Fibroblast of villous mesenchyme (primary cell): Measurements from ENCODE around the gene RNF222. TPM values are rescaled to one million over a fixed set of nuclear protein-coding genes. Genes with fewer than 3 reads are reported as not detected.

ENCODE experiments used
- DNase-seq: peaks from one replicate; pipeline ENCODE4 v3.0.0-alpha.2; 2010; ENCODE audit warnings: low read depth
- H3K4me3 ChIP-seq: 2 replicates; pipeline ENCODE4 v1.5.1; 2011; ENCODE audit warnings: low read depth, mild to moderate bottlenecking, low read length
- total RNA-seq: library from RNA; depleted of rRNA; stranded (reverse); fragments of >200 nt; gene quantifications from 2 replicates; pipeline ENCODE4 v1.2.3, GENCODE V29; 2012
- TF ChIP-seq, protein P1 (sequence below): IDR thresholded peaks from 2 replicates; pipeline ENCODE4 v1.5.1; 2012; ENCODE audit warnings: low read depth, mild to moderate bottlenecking, low read length; ENCODE audit not compliant: insufficient read depth

The RNF222 gene
- total RNA-seq, 1 donor: not detected

DNA sequence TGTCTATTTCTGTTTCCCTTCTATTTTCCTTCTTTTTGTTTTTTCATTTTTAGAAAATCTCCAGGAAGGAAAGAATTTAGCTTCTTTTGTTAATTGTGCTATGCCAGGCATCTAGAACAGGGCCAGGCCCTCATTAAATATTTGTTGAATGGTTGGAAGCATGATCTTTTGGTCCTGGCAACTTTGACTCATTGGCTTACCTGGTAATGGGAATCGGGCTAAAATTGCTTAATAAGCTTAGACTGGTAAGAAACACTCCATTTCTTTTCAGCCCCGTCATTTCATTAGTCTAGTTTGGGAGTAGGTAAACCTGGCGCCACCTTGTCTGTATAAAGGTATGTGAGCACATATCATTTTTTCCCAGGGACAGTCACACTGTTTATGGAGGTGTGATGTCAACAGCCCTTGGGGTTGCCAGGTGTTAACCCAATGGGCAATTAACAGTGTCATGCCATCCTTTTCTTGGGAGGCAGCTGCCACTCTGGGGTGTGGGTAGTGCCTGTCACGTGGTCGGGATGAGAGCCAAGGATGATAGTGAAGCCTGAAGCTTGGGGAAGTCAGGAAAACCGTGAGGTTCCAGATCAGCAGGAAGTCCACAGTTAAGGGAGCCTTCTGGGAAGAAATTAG, 28.6 kb upstream of the RNF222 start:
- DNase-seq: no peak
- TF ChIP-seq, protein P1, sequence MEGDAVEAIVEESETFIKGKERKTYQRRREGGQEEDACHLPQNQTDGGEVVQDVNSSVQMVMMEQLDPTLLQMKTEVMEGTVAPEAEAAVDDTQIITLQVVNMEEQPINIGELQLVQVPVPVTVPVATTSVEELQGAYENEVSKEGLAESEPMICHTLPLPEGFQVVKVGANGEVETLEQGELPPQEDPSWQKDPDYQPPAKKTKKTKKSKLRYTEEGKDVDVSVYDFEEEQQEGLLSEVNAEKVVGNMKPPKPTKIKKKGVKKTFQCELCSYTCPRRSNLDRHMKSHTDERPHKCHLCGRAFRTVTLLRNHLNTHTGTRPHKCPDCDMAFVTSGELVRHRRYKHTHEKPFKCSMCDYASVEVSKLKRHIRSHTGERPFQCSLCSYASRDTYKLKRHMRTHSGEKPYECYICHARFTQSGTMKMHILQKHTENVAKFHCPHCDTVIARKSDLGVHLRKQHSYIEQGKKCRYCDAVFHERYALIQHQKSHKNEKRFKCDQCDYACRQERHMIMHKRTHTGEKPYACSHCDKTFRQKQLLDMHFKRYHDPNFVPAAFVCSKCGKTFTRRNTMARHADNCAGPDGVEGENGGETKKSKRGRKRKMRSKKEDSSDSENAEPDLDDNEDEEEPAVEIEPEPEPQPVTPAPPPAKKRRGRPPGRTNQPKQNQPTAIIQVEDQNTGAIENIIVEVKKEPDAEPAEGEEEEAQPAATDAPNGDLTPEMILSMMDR: no peak
- H3K4me3 ChIP-seq: no peak overlapping the region

DNA sequence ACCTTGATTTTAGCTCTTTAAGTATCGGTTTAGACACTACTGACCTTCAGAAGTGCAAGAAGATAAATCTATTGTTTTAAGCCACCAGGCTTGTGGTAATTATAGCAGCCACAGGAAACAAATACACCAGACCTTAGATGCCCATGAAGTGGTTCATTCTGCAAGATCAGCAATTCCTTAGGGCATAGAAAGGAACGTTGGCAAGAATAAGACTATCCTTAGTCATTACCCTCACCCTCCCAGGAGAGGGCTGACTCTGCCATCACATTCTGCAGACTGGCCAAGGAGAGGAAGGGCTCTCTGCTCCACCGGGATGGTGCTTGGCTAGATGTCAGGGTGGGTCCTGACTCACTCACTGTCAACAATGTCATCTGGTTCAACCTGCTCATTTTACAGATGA, 23.9 kb upstream of the RNF222 start:
- H3K4me3 ChIP-seq: no peak overlapping the region
- TF ChIP-seq, protein P1: no peak
- DNase-seq: no peak

DNA sequence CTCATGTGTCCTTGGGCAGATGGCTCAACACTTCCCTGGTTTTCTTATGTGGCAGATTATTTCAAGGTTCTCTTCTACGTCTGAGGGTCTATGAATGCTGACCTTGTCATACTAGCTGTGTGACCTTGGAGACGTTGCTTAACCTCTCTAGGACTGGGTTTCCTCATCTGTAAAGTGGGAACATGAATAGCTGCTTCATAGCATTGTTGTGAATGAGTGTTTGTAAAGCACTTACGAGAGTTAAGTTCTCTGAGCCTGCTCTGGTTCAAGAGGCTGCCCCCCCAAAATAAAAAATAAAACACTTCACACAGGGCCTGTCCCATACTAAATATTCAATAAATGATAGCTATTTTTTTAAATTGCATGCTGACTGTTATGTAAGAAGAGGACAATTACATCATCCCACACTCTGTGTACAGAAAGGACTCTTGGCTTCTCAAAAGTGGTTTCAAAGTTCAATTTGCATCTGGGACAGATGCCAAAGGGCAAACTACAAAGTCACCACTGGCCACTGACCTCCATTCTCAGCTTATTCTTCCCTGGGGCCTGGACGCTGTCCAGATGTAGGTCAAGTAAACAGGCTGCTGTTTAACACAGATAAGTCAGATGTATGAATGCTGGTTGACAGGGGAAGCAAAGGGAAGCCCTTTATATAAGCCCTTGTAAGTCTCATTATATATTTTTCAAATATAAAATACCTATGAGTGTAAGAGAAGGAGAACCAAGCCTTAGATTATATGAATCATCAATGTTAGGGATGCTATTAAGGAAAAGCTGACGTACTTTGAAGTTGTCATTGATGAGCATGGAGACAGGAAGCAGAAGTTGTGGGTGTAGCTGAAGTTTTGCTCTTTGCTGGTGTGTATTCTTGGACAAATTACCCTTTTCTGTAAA, 22.7 kb upstream of the RNF222 start:
- TF ChIP-seq, protein P1: no peak
- H3K4me3 ChIP-seq: no peak overlapping the region
- DNase-seq: peak; percentile 79

DNA sequence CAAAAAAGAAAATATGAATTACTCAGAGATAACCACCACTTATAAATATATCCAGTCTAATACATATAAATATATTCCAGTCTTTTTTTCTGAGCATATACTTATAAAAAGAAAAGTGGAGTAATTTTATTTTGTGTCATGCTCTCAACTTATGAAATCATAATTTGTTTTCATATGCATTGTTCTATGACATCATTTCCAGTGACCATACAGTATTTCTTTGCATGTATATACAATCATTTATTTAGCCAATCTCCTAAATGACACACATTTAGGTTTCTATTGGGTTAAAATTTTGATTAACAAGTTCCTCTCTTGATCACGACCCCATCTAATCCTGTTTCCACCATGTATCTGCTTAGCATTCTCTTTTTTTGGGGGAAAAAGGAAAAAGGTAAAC, 21.7 kb upstream of the RNF222 start:
- no peak for DNase-seq
- no peak overlapping the region for H3K4me3 ChIP-seq
- TF ChIP-seq, protein P1: no peak

DNA sequence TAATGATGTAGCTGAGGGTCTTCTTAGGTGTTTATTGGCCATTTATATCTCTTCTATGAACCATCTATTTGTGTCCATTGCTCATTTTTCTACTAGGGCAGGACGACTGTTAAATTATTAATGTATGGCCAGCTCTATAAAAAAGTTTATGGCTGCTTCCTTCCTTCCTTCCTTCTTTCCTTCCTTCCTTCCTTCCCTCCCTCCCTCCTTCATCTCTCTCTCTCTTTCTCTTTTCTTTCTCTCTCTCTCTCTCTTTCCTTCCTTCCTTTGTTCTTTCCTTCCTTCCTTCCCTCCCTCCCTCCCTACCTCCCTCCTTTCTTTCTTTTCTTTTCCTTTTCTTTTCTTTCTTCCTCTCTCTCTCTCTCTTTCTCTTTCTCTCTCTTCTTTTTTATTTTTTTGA, 20.8 kb upstream of the RNF222 start:
- no peak overlapping the region for H3K4me3 ChIP-seq
- no peak for DNase-seq
- TF ChIP-seq, protein P1: no peak

DNA sequence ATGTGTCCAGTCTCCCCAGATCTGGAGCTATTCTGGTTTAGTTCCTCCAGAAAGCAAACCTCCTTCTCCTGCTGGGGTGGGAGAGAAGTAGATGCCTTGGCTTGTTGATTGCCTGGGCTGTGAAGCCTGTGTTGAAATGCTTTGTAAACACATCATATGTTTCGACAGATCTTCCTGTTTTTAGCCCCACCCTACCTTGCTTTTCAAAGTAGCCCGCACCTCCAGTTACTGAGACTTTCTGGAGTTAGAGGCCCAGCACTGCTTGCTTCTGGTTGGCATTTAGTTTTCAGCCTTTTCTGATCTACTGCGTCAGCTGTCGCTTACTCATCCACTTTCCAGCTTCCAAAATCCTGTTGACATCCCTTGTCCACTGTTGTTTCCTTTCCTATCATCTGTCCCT, 20.2 kb upstream of the RNF222 start:
- no peak for DNase-seq
- no peak overlapping the region for H3K4me3 ChIP-seq
- TF ChIP-seq, protein P1: no peak

DNA sequence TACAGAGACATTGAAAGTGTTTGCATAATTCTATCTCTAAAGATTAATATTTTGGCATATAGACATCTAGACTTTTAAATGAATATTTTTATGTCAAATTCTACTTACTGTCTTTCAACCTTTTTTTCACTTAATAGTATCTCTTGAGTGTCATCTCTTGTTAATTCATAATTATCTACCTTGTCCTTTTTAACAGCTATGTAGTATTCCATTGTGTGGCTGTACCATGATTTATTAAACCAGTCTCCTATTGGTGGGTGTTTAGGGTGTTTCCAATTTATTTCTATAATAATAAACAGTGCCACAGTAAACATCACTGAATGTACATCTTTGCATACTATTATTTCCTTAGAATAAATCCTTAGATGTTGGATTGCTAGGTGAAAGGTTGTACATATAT, 16.3 kb upstream of the RNF222 start:
- H3K4me3 ChIP-seq: no peak overlapping the region
- DNase-seq: no peak
- TF ChIP-seq, protein P1: no peak
